SU-DHL-6 (cell line): ENCODE results near the gene DCC.

ENCODE experiments used
- H2AFZ ChIP-seq: fragments of 200-600 bp; sonication (generic); 2 replicates; pipeline ENCODE4 v1.6.1; 2014; ENCODE audit warnings: low read depth, mild to moderate bottlenecking, moderate library complexity, mixed read lengths, antibody characterized with exemption, low read length; ENCODE audit not compliant: severe bottlenecking
- H3F3A ChIP-seq: fragments of 200-600 bp; shearing (Covaris generic); 2 replicates; pipeline ENCODE4 v1.6.0; 2016; ENCODE audit warnings: antibody characterized with exemption, mild to moderate bottlenecking; ENCODE audit not compliant: insufficient read depth
- H3K27ac ChIP-seq: fragments of 200-600 bp; sonication (generic); 2 replicates; pipeline ENCODE4 v1.5.1; 2016; ENCODE audit warnings: low read depth, mild to moderate bottlenecking, low read length, moderate library complexity, mixed read lengths
- H3K27me3 ChIP-seq: fragments of 200-600 bp; sonication (generic), shearing (Covaris generic); 2 replicates; pipeline ENCODE4 v1.6.0; 2014; ENCODE audit warnings: mild to moderate bottlenecking, low read length
- H3K36me3 ChIP-seq: fragments of 200-600 bp; sonication (generic); 2 replicates; pipeline ENCODE4 v1.6.1; 2014; ENCODE audit warnings: mild to moderate bottlenecking, low read length, mixed read lengths
- H3K4me2 ChIP-seq: fragments of 300-600, 200-600 bp; shearing (Covaris generic), sonication (generic); 2 replicates; pipeline ENCODE4 v1.6.0; 2014; ENCODE audit warnings: low read length, low read depth, mild to moderate bottlenecking; ENCODE audit not compliant: poor library complexity, severe bottlenecking
- H3K4me3 ChIP-seq: fragments of 200-600 bp; sonication (generic); 2 replicates; pipeline ENCODE4 v1.5.1; 2014; ENCODE audit warnings: antibody characterized with exemption, low read length, mild to moderate bottlenecking, mixed read lengths; ENCODE audit not compliant: insufficient read depth, poor library complexity, severe bottlenecking
- H3K79me2 ChIP-seq: fragments of 200-600 bp; sonication (generic); 2 replicates; pipeline ENCODE4 v1.6.1; 2014; ENCODE audit warnings: mild to moderate bottlenecking, low read length, moderate library complexity; ENCODE audit not compliant: insufficient read depth
- H3K9ac ChIP-seq: fragments of 200-600 bp; sonication (generic); 2 replicates; pipeline ENCODE4 v1.7.0; 2014; ENCODE audit warnings: mild to moderate bottlenecking, low read length
- H3K9me2 ChIP-seq: fragments of 200-600 bp; sonication (generic); replicated peaks from 2 replicates; pipeline ENCODE4 v1.6.1; 2014; ENCODE audit warnings: low read length; ENCODE audit not compliant: insufficient read depth
- H3K9me3 ChIP-seq: fragments of 200-600 bp; sonication (generic); 2 replicates; pipeline ENCODE4 v1.6.1; 2014; ENCODE audit warnings: low read length, mixed read lengths; ENCODE audit not compliant: insufficient read depth
- H4K20me1 ChIP-seq: fragments of 200-600 bp; sonication (generic); 2 replicates; pipeline ENCODE4 v1.6.1; 2014; ENCODE audit warnings: low read depth, mild to moderate bottlenecking, antibody characterized with exemption, low read length, moderate library complexity, mixed read lengths
- EZH2phosphoT487 ChIP-seq: fragments of 200-600 bp; sonication (generic), shearing (Covaris generic); conservative IDR thresholded peaks from 2 replicates; pipeline ENCODE4 v1.6.1; 2018; ENCODE audit warnings: mild to moderate bottlenecking, antibody characterized with exemption, low read length, moderate library complexity, mixed read lengths
- TF ChIP-seq, protein P1 (sequence below): fragments of 200-600 bp; sonication (generic); IDR thresholded peaks from one replicate; pipeline ENCODE4 v1.5.1; 2017; ENCODE audit warnings: antibody characterized with exemption, mild to moderate bottlenecking, low read length, moderate library complexity; ENCODE audit not compliant: insufficient read depth, poor library complexity, severe bottlenecking

The DCC gene

DNA sequence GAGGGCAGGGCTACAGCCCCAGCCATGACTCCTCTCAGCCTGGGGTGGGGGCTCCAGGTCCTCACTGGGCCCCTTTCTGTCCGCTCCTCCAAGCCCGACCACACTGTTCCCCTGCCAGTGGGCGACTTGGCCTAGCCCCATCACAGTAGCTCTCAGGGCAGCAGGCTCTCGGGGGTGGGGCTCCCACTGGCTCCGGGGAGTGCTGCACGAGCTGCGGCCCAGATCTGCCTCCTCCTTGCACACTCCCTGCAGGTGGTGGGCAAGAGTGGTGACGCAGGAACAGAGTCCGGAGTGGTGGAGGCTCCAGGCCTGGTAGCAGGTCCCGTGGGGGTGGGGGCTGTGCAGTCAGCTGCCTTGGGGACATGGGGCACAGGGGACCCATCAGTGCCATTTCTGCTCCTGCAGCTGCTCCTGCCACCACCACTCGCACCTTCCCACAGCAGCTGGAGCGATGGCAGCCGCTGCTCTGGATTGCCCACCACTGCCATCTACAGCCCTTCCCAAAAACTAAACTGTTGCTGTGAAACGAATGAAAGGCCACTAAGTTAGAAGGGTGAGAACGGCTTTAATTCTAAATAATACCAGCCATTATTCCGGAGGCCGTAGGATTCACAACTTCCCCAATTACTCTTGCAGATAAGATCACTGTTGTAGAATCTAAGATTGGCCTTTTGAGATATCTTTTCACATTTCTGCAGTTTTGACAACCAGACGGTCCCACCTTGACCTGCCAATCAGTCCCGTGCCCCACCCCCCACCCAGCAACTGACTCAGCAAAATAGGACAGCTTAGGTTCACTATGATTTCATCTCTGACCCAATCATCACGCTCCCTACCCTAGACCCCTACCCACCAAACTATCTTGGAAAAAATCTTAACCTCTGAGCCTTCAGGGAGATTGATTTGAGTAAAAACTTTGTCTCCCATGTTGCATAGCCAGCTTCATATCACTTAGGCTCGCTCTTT, 530.2 kb downstream of the DCC start:
- H3K4me3 ChIP-seq = no peak overlapping the region
- no peaks in the 10 kb centered on the region for H3K79me2 ChIP-seq
- no peak overlapping the region for H2AFZ ChIP-seq
- TF ChIP-seq, protein P1, sequence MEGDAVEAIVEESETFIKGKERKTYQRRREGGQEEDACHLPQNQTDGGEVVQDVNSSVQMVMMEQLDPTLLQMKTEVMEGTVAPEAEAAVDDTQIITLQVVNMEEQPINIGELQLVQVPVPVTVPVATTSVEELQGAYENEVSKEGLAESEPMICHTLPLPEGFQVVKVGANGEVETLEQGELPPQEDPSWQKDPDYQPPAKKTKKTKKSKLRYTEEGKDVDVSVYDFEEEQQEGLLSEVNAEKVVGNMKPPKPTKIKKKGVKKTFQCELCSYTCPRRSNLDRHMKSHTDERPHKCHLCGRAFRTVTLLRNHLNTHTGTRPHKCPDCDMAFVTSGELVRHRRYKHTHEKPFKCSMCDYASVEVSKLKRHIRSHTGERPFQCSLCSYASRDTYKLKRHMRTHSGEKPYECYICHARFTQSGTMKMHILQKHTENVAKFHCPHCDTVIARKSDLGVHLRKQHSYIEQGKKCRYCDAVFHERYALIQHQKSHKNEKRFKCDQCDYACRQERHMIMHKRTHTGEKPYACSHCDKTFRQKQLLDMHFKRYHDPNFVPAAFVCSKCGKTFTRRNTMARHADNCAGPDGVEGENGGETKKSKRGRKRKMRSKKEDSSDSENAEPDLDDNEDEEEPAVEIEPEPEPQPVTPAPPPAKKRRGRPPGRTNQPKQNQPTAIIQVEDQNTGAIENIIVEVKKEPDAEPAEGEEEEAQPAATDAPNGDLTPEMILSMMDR = no peak
- TF ChIP-seq EZH2phosphoT487 = no peak
- no peak overlapping the region for H3K27ac ChIP-seq
- H4K20me1 ChIP-seq = no peaks in the 10 kb centered on the region
- H3F3A ChIP-seq = no peaks in the 10 kb centered on the region
- no peaks in the 10 kb centered on the region for H3K36me3 ChIP-seq
- peaks cover 4% of the 10 kb centered on the region; the same call in 1 of the 2 replicates for H3K9me3 ChIP-seq
- H3K27me3 ChIP-seq = no peaks in the 10 kb centered on the region
- no peaks in the 10 kb centered on the region for H3K9me2 ChIP-seq
- H3K4me2 ChIP-seq = no peak overlapping the region
- H3K9ac ChIP-seq = no peak overlapping the region

DNA sequence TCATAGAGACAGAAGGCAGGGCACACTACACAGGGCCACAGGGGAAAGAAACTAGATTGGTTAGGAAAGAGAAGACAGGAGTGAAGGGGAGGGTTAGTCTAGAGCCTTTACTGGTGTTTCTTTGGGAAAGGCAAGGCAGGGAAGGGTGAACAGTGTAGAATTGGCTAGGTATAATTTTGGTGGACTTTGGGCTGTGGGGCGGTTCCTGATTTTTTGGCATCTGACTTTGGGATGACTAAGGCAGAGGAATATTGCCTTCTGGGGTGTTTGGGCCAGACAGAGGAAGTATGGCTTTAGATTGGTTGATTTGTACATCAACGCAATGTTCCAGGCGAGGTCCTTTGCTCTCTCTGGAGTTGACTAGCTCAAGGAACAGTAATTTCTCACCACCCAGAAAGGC, 534.8 kb downstream of the DCC start:
- TF ChIP-seq, protein P1 = no peak
- TF ChIP-seq EZH2phosphoT487 = no peak
- Histone ChIP-seq H3F3A (no peaks in the 10 kb centered on the region), H2AFZ (no peak overlapping the region), H3K27ac (no peak overlapping the region), H3K79me2 (no peaks in the 10 kb centered on the region), H3K4me3 (no peak overlapping the region), H3K9ac (no peak overlapping the region), H3K9me2 (no peaks in the 10 kb centered on the region), H3K27me3 (no peaks in the 10 kb centered on the region), H3K36me3 (no peaks in the 10 kb centered on the region), H3K9me3 (peaks cover 4% of the 10 kb centered on the region; the same call in 1 of the 2 replicates), H3K4me2 (no peak overlapping the region), H4K20me1 (no peaks in the 10 kb centered on the region)

DNA sequence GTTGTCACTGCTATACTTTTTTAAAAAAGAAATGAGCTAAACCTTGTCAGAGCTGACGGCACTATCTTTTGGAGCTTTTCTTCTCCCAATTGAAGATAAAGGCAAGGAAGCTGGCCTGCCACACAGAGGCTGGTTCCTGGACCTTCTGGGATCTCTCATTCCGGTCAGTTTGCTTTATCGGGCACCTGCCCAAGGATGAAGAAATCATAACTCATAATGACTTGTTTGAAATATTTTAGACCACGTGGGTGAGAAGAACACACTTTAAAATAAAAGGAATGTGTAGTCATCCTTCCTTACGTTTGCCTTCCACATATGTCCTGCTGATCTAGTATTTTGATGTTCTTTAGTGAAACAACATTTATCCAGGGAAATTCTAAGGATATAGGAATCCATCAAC, 535.7 kb downstream of the DCC start:
- Histone ChIP-seq H3K4me2 (no peak overlapping the region), H3K9me3 (peaks cover 2% of the 10 kb centered on the region; the same call in 1 of the 2 replicates), H4K20me1 (no peaks in the 10 kb centered on the region), H3K4me3 (no peak overlapping the region), H3K9ac (no peak overlapping the region), H2AFZ (no peak overlapping the region), H3K27ac (no peak overlapping the region), H3K27me3 (no peaks in the 10 kb centered on the region), H3K9me2 (no peaks in the 10 kb centered on the region), H3K36me3 (no peaks in the 10 kb centered on the region), H3F3A (no peaks in the 10 kb centered on the region), H3K79me2 (no peaks in the 10 kb centered on the region)
- TF ChIP-seq, protein P1 = no peak
- no peak for TF ChIP-seq EZH2phosphoT487
